Measurements from ENCODE around the gene DHCR7.

Gene DHCR7

GRCh38 chr11:71406681-71407080 is 41.5 kb downstream of the DHCR7 start:
- DNase-seq: peak; percentile 60

- DNase-seq: no peak
Measured at GRCh38 chr11:71404209-71404608, 44.0 kb downstream of the DHCR7 start.

- DNase-seq: no peak
Measured at GRCh38 chr11:71402878-71403277, 45.3 kb downstream of the DHCR7 start.

DNA sequence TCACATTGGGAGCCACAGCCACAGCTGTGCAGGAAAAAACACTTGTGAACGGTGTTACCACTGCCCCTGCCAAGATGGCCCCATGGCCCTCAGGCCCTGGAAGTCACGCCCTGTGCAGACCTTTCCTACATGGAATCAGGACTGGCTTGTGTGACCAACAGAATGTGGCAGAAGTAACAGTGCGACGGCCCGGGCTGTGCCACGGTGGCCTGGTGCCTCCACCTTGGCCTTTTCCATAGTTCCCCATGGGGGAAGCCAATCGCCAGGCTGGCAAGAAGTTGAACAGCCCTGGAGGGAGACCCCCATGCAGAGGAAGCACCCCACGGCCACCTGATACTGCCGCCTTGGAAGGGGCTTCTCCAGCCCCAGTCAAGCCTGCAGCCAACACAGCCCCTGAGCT is 48.0 kb downstream of the DHCR7 start:
- DNase-seq: no peak

GRCh38 chr11:71399341-71399740 is 48.9 kb downstream of the DHCR7 start:
- DNase-seq: no peak

DNA sequence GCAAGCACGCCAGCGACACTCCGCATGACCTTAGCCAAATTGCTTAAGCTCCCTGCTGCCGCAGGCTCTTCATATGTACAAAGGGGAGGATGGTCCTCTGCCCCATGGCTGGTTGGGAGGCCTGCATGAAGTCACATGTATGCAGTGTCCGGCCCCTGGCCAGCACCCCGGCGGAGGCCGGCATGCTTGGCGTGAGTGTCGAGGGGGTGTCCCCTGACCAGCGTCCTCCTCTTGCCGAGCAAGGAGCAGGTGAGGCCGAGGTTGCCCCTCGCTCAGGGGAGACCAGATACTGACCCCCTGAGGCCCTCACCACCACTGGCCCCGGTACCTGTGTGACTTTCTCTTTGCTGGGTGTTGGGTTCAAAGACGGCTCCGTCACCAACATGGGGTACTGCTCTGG is 50.2 kb downstream of the DHCR7 start:
- DNase-seq: no peak

GRCh38 chr11:71397331-71397860 is 50.8 kb downstream of the DHCR7 start:
- DNase-seq: no peak

DNA sequence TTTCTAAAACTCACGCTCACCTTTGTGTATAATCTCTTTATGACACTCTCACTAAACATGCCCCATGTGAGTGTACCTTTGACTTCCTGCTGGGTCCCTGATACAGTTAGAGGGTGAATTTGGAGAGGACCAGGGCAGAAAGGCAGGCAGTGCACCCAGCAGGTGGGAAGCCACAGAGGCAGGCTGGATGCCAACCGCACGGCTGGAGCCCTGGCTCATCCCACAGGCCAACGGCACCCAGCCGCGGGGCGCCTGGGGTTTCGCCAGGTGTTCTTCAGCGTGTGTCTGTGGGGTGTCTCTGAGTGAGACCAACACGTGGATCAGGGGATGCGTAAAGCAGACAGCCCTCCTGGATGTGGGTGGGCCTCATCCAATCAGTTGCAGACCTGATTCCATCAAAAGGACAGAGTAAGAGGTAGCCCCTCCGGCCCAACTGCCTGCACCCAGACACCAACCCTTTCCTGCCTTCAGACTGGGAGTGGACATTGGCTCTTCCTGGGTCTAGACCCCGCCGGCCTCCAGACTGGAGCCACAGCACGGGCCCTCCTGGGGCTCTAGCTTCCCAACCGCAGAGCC is 51.6 kb downstream of the DHCR7 start:
- DNase-seq: no peak

DNA sequence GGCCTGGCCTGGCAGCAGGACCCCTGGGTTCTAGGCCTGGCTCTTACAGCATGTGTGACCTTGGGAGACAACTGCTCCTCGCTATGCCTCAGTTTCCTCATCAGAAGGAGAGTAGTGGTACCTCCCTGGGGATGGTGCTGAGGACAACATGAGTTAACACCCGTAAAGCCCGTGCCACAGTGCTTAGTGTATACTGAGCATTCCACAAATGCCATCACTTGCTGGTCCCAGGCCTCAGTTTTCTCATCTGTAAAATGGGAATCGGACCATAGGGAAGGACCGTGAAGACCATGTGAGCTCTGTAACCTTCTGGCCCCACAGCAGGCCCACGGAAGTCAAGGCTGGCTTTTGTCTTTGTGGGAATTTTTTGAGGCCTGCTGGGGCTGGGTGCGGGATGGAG is 52.4 kb downstream of the DHCR7 start:
- DNase-seq: no peak

DNA sequence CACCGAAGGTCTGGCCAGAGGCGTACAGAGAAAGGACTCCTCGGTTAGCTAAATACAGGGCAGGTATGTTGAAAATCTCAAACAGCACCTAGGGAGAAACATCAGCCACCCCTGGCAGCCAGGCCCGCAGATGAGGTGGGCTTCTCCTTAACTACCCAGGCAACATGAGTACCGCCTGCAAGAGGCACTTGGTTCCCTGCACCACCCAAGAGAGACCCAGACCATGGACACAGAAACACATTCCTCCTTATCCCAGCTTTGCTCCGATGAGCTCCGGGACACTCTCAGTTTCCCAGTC is 53.0 kb downstream of the DHCR7 start:
- no peak for DNase-seq

GRCh38 chr11:71393283-71393682 is 54.9 kb downstream of the DHCR7 start:
- DNase-seq: no peak

DNA sequence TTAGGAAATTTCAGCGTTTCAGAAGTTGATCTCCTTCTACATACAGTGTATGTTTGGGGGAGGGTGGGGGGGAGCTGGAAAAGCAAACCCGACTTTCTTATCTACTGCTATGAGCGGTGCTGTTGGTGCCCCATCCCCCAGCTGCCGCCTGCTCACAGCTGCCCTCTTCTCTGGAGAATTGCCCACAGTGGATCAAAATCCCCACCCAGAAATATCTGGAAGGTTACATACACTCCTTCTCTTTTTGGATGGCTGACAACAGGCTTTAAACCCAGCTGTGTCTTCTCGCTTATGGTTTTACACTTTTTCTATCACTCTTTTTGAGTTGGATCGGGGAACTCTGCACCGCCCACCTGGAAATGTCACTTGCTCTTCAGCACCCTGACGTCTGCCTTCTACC is 56.4 kb downstream of the DHCR7 start:
- DNase-seq: no peak

DNA sequence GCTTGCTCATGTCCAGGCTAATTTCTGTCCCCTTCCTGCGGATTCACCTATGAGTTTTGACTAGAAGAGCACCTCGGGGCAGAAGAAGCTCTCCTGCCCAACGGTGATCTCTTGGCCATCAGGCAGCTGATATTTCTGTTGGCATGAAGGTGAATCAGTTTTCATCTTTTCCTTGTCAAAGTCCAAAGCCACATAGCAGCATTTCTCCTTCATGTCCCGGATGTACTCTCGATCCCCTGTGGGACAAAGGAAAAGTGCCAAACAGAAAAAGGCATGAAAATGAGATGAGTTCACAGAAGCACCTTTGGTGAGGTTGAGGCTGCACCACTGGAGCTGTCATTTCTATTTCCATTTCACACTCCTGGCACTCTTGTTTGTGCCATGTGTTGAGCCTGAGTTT is 56.8 kb downstream of the DHCR7 start:
- no peak for DNase-seq

DNA sequence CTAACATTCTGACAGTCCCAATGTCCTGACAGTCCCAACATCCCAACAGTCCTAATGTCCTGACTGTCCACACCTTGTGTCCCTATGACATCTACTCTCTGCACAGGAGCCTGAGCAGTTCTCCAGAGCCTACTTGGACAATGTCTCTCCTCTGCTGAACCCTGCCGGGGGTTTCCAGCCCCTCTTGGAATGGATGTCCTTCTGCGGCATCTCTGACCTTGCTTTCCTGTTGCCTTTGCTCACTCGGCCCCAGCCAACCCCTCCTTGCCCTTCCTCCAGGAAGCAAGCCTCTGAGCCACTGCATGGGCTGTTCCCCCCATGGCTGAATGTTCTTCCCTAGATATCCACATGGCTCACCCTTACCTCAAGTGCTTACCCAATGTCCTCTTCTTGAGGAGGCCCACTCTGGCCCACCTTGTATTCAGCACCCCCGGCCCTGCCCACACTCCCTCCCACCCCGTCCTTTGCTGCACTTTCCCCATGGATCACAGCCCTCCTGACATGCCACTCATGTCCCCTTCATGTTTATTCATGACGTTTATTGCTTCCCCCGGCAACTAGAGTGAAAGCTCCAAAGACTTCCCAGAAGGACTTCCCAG is 59.5 kb downstream of the DHCR7 start:
- DNase-seq: no peak

GRCh38 chr11:71387784-71388636 is 60.2 kb downstream of the DHCR7 start:
- DNase-seq: no peak

GRCh38 chr11:71387200-71387599 is 61.0 kb downstream of the DHCR7 start:
- no peak for DNase-seq

GRCh38 chr11:71386202-71386601 is 62.0 kb downstream of the DHCR7 start:
- no peak for DNase-seq

- no peak for DNase-seq
Measured at GRCh38 chr11:71385091-71385490, 63.1 kb downstream of the DHCR7 start.

DNA sequence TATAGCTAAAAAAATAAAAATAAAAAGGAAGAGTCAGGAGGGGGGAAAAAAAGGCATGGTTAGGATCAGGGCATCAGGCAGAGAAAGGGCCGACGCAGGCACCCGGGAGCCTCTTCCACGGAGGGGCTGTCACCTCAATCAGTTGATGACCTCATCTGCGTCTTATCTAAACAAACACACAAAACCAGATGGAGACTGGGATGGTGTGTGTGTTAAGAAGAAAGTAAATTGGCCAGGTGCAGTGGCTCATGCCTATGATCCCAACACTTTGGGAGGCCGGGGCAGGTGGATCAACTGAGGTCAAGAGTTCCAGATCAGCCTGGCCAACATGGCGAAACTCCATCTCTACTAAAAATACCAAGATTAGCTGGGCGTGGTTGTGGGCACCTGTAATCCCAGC is 63.6 kb downstream of the DHCR7 start:
- peak; percentile 28 for DNase-seq

Data from SHP77 treated with DMSO at 0.1 percent for 48 hours (cell line).